Measurements from ENCODE around the gene PARD3.
"Not testable (repeated sequence)": the region's sequence is repeated elsewhere in the genome, so short reads cannot be mapped to it uniquely, and the experiment has no call there.

- not testable (repeated sequence) for TF ChIP-seq POLR2A, CTCF, POLR2AphosphoS5 (IDR thresholded peaks at IDR 0.05)
These were observed 375.7 kb downstream of the PARD3 start for GRCh38 chr10:34439386-34439785.
